GM21737 (cell line): ENCODE measurements around the gene DHRS3.
"Not testable (repeated sequence)": the region's sequence is repeated elsewhere in the genome, so short reads cannot be mapped to it uniquely, and the experiment has no call there.

ENCODE experiments used
- ATAC-seq: cut with Tn5 transposase; IDR thresholded peaks from one replicate; pipeline ENCODE4 v1.9.1; 2021; ENCODE audit warnings: mild to moderate bottlenecking, moderate library complexity; ENCODE audit not compliant: unreplicated experiment

Gene DHRS3

DNA sequence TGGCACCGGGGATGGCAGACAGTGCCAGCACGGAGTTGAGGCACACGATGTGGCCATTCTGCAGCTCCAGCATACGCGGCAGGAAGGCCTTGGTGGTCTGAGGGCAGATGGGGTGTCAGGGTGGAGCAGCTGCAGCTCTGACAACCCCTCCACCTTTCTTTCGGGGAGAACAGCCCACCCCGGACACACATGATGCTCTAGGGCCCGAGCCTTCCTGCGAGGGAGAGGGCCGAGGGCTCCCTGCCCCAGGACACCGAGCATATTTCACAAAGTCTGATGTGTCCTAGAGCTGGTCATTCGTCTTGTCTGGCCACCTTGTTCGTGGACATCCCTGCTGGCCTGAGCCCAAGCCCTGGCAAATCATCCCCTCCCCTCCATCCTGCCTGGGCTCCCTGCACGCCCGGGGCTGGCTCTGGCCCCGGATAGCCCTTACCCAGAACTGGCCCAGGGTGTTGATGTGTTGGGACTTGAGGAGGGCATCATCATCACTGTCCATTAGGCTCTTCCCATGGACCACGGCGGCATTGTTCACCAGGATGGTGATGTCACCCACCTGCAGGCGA, 39.1 kb downstream of the DHRS3 start:
- ATAC-seq: no peak

DNA sequence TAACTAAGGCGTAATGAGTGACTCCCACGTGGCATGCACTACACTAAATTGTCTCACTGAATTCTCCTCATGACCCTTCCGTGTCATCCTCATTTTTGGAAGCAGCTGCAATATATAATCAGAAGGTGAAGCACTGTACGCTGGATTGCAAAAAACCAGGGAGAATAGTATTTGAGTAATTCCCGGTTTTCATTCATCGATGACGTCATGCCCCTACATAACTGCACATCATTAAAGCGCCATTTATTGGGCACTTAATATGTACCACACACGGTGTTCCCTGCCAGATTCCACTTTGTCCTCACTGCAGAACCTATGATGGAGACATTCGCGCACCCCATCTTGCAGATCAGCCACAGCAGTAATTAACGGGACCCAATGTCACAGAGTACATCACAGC, 41.0 kb downstream of the DHRS3 start:
- no peak for ATAC-seq

- no peak for ATAC-seq
These were observed 43.3 kb downstream of the DHRS3 start for GRCh38 chr1:12574757-12575139.

DNA sequence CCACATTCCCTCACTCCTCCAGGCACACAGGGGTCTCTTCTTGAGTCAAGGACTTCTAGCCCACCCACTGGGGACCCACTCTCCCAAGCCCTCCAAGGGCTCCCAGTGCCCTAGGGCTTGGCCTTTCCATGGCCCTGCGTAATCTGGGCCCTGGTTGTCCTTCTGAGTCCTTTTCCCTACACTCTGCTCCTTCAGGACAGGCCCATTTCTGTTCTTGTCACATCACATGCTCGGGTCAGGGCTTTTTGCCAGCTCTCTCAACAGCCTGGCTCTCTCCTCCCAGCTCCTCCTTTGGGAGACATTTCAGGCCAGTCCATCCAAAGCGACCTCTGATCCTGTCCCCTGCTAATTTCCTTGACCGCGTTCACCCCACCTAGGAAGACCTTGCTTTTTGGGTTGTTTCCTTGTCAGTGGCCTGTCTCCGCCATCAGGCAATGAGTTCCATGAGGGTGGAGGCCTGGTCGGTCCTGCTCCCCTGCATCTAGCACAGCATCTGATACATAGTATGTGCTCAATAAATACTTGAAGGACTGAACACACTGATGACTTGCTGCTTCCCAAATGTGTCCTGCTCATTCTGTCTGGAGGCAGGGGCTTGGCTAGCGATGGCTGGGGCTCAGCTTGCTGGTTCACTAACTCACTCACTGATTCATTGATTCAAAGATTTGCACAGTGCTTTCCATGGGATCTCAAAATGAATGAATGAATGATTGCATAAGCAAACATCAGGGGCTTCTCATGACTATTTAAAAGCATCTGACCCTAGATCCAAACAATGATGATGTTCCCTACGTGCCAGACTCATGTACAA, 44.8 kb downstream of the DHRS3 start:
- no peak for ATAC-seq

- ATAC-seq: no peak
These were observed 45.5 kb downstream of the DHRS3 start for GRCh38 chr1:12572522-12572921.

GRCh38 chr1:12570291-12570690, 47.7 kb downstream of the DHRS3 start:
- no peak for ATAC-seq

DNA sequence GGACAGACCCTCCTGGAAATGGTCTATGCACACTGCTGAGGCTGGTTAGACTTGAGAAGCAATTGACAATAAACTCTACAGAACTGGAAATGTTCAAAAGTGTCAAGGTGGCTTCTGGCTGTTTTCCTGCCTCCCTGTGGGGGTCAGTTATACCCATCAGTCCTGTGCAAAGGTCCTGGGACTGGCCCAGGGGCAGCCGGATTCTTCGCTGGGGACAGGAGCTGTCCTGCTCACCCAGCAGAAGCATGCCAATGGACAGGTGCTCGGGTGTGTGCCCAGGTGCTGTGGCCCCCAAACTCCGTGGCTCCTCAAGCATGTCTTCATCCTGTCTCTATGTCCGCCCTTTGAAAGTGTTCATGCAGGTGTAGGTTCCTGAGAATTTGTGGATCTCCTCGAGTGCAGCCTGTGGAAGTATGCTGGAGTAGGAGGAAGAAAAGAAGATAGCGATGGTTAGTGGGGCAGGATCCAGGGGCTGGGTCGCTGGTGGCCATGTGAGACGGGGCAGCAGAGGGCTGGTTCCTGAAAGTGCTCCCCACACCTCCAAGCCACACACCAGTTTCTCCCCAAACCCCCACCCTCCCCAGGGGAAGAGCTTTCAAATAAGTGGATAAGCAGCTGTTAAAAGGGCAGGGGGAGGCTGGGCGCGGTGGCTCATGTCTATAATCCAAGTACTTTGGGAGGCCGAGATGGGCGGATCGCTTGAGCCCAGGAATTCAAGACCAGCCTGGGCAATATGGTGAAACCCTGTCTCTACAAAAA, 49.8 kb downstream of the DHRS3 start:
- ATAC-seq: no peak

GRCh38 chr1:12567288-12567819, 50.7 kb downstream of the DHRS3 start:
- no peak for ATAC-seq

DNA sequence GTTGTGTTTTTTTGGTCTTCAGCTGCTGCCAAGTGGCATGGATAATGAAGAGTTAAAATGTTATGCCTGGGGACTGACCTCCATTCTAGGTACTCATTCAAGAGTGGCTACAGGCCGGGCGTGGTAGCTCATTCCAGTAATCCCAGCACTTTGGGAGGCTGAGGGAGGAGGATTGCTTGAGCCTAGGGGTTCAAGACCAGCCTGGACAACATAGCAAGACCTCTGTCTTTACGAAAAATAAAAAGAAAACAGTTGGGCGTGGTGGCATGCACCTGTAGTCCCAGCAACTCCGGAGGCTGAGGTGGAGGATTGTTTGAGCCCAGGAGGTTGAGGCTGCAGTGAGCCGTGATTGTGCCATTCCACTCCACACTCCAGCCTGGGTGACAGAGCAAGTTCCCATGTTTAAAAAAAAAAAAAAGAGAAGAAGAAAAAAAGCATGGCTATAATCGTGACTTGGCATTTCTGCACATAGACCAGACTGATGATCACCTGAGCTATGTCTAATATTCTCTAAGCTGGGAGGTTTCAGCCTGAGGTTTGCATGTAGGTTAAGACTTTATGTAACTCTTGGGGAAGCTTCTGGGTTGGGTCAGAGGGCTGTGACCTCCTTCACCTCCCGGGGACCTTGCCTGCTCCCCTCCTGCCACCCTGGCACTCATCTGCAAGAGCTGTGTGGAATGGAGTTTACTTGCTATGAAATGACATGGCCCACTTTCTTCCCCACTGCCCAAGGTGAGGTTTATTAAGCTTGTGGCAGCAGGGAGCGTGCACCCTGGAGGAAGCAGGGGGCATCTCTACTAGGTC, 51.3 kb downstream of the DHRS3 start:
- no peak for ATAC-seq

DNA sequence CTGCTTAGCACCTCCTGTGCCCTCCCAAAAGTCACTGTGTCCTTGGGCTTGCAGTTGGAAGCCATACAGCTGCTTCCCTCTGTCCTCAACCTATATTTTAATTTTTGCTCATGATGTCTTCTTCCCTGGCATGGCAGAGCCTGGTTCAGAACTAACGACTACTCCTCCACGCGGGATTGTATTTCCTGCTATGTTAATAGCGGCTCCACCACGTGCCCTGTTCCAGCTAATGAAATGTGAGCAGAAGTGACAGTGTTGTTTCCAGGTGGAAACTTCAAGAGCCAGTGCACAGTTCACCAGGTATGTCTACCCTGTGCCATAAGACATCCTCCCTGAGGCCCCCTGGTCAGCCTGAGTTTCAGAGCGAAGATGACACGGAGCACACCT, 52.1 kb downstream of the DHRS3 start:
- no peak for ATAC-seq

DNA sequence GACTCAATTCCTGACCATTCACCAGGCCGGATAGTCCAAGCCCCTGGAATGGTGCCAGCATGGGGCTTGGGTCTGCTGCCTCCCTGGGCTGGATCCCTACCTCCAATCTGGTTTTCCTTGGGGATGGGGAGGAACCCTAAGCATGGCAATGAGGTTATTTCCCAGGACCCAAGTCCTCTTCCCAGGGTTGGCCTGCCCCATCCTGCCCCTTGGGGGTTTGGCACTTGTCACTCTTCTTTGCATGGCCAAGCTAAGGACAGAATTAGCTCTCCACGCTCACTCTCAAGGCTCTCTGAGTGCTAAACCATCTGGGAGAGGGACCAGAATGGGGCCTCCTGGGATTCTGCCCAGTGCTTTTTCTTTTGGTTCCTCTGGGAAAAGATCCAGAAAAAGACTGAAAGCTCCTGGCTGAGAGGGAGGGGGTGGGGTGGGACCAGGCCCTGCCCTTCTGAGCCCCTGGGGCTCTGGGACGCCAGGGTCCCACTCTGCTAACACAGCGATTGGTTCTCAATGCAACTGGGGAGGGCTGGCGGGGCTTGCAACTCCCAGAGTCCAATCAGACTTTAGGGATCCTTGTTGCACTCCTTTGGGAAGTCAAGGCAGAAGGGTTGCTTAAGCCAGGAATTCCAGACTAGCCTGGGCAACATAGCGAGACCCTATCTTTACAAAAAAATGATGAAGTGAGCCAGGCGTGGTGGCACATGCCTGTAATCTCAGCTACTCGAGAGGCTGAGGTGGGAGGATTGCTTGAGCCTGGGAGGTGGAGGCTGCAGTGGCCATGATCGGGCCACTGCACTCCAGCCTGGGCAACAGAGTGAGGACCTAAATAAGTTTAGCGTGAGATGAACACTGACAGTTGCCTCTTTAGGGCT, 52.7 kb downstream of the DHRS3 start:
- no peak for ATAC-seq

- not testable (repeated sequence) for ATAC-seq
These were observed 53.8 kb downstream of the DHRS3 start for GRCh38 chr1:12564251-12564650.

- ATAC-seq: no peak
These were observed 54.9 kb downstream of the DHRS3 start for GRCh38 chr1:12562955-12563576.

DNA sequence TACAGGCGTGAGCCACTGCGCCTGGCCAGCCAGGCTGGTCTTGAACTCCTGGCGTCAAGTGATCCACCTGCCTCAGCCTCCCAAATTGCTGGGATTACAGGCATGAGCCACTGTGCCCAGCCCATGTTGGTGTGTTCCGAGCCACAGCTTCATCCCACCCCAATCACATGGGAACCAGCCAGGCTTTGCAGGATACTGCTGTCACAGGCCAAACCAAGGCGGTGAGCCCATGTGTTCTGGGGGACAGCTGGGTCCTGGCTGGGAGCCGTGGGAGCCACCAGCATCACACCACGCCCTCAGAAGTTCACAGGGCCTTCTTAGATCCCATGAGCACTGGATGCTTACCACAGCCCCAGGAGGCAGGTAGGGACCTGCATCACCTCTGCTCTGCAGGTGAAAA, 56.9 kb downstream of the DHRS3 start:
- ATAC-seq: no peak

DNA sequence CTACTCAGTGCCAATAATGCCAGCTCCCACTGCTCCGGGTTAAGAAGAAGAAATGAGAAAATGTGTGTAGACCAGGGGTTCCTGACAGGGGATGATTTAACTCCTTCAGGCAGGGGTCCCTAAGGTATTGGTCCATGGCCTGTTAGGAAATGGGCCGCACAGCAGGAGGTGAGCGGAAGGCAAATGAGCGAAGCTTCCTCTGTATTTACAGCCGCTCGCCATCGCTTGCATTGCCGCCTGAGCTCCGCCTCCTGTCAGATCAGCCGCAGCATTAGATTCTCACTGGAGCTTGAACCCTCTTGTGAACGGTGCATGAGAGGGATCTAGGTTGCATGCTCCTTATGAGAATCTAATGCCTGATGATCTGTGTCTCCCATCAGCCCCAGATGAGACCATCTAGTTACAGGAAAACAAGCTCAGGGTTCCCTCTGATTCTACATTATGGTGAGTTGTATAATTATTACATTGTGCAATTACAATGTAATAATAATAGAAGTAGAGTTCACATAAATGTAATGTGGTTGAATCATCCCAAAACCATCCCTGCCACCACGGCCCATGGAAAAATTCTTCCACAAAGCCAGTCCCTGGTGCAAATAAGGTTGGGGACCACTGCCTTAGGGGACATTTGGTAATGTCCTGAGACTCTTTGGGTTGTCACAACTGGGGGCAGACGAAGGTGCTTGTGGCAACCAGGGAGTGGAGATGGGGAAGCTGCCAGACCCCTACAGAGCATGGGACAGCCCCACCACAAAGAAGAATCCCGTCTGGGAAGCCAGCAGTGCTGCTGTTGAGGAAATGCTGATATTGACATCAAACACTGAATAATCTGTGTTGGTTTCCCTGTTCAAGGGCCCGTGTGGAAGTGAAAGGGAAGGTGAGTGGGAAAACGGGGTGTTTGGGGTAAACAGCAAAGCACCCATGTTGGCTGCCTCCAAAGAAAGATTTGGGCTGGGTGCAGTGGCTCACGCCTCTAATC, 60.8 kb downstream of the DHRS3 start:
- ATAC-seq: no peak

DNA sequence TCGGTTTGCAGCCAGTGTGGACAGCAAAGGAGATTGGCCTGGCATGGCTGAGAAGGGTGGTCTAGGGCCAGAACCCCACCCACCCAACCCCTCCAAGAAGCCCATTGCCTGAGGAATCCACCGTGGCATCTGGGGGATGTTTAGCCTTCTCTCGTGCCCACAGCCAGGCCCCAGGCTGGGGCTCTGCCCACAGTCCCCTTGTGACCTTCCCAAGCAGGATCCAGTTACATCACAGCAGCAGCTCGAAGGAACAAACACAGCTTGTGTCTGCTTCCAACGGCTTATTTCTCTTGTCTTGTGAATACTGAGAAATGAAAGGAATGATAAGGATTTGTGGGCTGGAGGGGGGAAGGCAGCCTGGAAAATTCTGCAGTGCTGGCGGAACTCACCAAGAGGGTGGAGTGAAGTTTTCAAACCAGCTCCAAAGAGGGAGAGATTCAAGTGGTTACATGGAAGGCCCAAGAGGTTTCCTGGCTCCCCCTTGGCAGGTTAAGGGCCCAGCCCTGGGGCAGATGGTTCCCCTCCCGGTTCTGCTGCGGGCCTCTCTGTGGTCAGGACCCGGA, 61.6 kb downstream of the DHRS3 start:
- no peak for ATAC-seq

- no peak for ATAC-seq
These were observed 62.3 kb downstream of the DHRS3 start for GRCh38 chr1:12555411-12556367.
